ENCODE measurements around the gene SREBF1. TPM values are rescaled to one million over a fixed set of nuclear protein-coding genes. Genes with fewer than 3 reads are reported as not detected.

SREBF1 gene
- total RNA-seq, 1 donor from 2014 or later = 12.6 TPM

DNA sequence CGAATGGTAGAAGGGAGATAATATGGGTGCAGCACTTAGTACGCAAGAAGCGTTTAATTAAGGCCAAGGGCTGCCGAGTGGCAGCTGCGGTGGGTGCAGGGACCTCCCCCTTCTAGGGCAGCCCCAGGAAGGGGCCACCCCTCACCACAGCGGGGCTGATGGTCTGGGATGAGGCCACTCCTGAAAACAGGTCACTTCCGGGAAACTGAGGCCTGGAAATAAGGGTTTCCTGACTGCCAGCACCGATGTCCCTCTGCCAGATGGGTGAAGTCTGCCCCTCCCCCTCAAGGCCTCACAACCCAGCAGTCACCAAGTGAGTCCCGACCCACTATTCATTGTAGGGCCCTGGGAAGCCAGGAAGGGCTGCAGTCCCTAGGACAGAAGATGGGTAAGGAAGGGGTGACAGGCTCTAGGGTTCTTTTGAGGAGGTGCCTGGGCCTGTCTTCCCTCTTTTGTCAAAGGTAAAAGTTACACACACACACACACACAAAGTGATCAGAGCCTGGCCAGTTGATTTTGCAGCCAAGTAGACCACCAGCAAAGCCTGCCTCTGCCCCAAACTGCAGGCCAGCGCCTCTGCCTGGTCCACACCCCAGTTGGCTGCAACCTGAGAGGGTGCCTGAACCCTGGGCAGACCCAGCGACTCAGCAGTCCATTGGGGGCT lies 12.5 kb downstream of the SREBF1 start:
- DNase-seq = no peak

GRCh38 chr17:17823433-17824118 lies 13.2 kb downstream of the SREBF1 start:
- peak; percentile 77 for DNase-seq

DNA sequence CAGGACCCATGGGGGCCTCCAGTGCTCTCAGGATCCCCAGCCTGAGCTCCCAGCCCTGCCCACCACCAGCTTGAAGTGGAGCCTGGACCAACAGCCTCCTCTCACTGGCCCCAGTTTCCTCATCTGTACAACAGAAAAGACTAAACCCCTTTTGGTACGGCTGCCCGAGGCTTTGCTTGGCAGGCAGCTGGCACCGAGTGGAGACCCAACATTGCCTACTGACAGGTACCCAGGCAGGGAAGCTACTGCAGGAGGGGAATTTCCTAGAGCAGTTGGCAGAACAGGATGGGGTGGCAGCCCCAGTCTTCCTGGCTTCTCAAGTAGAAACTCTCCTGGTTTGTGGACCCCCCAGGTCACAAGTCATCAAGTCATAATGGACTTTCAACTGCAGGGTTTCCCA lies 14.2 kb downstream of the SREBF1 start:
- no peak for DNase-seq

DNA sequence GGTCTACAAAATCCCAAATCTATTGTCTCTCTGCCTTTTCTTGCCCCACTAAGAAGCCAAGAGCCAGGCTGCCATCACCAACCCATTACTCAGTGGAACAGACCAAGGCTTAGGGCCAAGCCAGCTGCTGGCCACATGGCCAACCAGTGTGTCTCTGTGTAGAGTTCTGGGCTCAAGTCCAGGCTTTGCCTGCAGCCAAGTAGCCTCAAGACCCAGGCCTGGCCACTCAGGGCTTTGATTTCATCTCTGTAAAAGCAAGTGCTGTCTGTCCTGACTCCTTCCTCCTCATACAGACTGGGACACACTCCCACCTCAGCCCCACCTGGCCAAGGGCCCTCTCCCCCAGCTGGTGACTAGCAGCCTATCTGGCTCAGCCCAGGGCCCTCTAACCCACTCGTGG lies 14.6 kb downstream of the SREBF1 start:
- DNase-seq = peak; percentile 76

DNA sequence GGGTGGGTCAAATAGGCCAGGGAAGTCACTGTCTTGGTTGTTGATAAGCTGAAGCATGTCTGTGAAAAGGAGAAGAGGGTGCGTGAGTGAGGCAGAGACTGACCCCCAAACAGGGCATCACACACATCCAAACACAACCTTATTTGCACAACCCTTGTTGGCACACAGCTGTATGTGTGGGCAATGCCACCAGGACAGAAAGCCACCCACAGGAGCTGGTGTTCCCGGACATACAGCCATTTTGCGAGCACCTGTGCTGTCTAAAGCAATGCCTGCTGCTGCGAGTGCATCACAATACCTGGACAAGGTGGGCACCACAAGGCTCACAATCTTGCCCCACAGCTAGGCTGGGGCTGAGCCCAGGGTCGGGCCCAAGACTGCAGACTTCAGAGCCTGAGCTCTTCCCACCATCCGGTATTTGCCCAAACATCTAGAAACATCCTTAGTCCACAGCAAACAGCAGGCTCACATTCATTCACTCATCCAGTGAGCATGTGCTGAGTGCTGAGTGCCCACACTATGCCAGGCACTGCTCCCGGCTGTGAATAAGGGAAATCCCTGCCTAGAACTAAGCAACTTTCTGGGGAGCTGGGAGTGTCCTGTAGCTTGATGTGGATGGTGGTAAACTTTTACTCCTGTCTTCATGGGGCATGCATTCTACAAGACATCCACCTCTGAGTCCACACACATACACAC lies 16.2 kb downstream of the SREBF1 start:
- DNase-seq = no peak

DNA sequence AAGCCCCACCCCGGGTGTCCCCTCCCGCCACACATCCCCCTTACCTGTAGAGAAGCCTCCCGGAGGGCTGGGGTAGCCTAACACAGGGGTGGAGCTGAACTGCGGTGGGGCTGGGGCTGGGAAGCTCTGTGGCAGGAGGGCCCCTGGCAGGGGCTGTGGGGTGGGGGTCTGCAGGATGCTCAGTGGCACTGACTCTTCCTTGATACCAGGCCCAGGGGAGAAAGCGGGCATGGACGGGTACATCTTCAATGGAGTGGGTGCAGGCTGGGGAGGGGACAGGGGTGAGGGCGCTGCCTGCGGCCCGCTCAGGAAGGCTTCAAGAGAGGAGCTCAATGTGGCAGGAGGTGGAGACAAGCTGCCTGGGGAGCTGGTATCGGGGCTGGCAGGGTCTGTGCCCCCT lies 16.7 kb downstream of the SREBF1 start:
- no peak for DNase-seq

DNA sequence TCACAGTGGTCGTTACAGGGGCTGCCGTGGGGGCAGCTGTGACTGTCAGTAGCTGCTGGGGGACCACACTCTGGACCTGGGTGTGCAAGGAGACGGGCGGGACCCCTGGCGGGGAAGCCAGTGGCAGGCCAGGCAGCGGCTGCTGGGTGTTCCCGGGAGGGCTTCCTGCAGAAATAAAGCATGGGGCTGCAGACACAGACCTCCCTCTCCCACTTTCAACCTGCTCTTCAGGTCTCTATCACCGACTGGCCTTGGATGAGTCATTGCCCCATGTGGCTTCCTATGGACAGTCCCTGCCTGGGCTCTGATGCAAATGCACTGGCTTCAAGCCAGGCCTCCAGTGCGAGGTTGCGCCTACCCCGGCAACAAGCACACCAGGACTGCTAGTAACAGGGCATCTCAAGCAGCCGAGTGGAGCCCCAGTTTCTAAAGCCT lies 17.2 kb downstream of the SREBF1 start:
- peak; percentile 28 for DNase-seq

DNA sequence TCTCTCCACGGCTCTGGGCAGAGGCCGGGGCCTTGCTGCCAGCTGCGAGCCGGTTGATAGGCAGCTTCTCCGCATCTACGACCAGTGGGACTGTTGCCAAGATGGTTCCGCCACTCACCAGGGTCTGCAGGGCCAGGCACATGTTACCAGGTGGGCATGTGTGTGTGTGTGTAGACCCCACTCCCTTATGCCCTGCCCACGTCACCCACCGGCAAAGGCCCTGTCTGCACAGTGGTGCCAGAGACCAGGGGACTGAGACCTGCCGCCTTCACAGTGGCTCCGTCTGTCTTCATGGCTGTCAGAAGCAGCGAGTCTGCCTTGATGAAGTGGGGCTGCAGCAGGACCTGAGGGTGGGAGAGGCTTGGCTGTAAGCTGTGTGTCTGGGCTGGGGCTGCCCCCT lies 17.7 kb downstream of the SREBF1 start:
- no peak for DNase-seq

DNA sequence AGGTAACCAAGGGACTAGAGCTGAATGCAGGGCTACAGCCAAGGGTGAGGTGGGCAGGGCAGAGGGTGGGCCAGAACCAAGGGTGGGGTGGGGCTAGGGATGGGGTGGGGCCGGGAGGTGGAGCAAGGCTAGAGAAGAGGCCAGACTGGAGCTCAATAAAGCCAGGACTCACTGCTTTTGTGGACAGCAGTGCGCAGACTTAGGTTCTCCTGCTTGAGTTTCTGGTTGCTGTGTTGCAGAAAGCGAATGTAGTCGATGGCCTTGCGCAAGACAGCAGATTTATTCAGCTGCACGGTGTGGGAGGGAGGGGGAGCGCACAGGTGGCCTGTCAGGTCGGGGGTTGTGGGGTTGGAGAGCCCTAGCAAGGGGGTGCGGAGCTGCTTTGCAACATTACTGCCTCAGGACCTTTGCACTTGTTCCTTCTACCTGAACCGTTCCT lies 18.7 kb downstream of the SREBF1 start:
- DNase-seq = no peak

DNA sequence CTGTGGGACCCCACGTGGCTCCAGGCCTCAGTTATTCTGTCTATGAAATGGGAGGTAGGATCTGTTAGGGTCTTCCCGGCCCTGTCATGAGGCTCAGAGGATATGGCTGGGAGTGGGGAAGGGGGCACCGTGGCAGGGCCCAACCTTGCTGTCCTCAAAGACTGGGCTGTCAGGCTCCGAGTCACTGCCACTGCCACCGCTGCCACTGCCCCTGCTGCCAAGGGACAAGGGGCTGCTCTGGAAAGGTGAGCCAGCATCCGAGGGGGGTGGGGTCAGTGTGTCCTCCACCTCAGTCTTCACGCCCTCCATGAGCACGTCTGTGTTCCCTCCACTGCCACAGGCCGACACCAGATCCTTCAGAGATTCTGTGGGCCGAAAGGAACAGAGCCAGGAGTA lies 19.2 kb downstream of the SREBF1 start:
- DNase-seq = no peak

- DNase-seq = no peak
Observed at GRCh38 chr17:17816831-17817551, 19.8 kb downstream of the SREBF1 start.

DNA sequence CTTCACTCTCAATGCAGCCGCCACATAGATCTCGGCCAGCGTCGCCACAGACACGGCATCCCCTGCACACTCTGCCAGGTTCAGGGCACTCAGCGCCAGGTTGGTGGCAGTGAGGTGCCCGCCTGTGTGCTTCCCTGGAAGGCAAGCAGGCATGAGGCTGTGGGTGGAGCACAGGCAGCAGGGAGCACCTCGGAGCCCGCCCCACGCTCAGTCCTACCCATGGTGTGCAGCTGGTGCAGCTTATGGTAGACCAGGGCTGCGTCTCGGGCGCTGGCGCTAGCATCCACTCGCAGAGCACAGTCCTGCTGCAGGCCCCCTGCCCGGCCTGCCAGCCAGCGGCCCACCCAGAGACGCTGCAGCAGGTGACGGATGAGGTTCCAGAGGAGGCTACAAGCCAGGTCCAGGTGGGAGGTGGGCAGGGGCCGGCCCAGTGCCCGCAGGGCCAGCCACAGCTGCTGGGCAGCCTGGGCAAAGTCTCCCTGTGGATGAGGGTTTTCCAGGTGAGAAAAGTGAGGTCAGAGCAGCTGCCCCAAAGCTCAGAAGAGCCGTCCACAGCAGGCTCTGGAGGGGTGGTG lies 20.5 kb downstream of the SREBF1 start:
- peak; percentile 39 for DNase-seq

GRCh38 chr17:17815436-17816200 lies 21.2 kb downstream of the SREBF1 start:
- DNase-seq = no peak

- DNase-seq = no peak
Observed at GRCh38 chr17:17815062-17815406, 21.8 kb downstream of the SREBF1 start.

DNA sequence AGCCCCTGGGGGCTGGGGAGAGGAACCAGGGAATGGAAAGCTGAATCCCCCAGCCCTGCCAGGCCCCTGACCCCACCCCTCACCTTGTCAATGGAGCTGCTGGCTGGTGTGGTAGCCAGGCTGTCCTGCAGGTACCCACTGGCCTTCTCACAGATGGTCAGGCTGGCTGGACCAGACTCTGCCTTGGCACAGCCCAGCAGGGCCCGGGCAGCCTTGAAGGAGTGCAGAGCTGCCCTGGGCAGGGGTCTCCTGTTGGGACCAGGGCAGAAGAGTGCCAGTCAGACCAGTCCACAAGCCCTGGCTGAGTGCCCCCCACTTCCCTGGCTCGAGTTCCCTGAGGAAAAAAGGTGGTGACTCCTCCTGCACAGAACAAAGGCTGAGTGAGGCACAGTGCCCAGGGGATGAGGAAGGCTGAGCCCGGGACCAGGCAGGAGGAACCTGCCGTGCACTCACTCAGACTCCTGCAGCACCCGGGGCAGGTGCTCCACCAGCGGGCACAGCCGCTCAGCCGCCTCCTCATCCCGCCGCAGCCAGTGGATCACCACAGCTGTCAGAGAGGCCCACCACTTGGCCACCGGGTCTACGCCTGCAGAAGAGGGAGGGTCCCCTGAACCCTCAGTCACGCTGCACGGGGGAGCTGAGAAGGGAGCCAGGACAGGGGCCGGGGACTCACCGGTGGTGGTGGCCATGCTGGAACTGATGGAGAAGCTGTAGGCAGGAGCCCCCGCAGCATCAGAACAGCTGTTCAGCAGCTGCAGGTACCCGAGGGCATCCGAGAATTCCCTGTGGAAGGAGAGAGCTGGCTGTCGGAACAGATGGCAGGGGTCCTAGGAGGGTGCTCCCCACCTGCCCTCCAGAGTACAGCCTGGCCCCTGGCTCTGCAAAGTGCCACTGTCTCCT lies 22.4 kb downstream of the SREBF1 start:
- DNase-seq = no peak

GRCh38 chr17:17813725-17814095 lies 23.1 kb downstream of the SREBF1 start:
- no peak for DNase-seq

DNA sequence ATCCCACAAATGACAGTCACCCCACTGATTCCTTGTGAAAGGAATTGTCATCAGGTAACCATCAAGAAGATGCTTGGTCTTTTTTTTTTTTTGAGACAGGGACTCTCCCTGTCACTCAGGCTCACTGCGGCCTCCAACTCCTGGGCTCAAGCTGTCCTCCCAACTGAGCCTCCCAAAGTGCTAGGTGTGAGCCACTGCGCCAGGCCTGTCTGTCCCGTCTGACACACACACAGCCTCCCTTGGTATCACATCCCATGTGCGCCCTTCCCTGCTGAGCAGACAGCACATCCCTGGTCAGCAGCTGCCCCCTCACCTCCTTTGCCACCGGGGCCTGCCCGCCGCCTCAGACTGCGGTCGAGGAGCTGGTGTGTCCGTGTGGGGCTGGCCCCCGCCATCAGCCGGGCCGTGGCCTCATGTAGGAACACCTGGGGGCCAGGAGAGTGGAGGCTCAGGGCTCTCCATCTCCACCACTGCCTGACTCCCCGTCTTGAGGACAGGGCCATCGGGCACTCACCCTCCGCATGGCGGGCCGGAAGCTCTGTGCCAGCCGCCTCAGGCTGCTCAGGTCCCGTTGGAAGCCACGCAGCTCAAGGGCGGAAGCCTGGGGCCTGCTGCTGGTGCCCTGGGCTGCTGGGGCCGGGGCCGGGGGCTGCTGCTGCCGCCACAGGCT lies 23.6 kb downstream of the SREBF1 start:
- DNase-seq = no peak

- peak; percentile 47 for DNase-seq
Observed at GRCh38 chr17:17812211-17813054, 24.4 kb downstream of the SREBF1 start.
